Tibial nerve (tissue), 4 donors: ENCODE measurements around the gene HMGCL. TPM values are rescaled to one million over a fixed set of nuclear protein-coding genes. Genes with fewer than 3 reads are reported as not detected.

Source experiments
- DNase-seq, 2 donors: peaks; one replicate each; pipeline ENCODE4 v3.0.0-alpha.2; 2019; ENCODE audit warnings: low spot score in 2 of 2
- H3K27ac ChIP-seq, 4 donors: fragments of 200-600 bp; sonication (generic) in 3 of 4; one replicate each; pipeline ENCODE4 v1.5.1; 2017 to 2019; ENCODE audit warnings: mild to moderate bottlenecking in 1 of 4
- H3K27me3 ChIP-seq, 2 donors: fragments of 200-600 bp; sonication (generic) in 1 of 2; one replicate each; pipeline versions ENCODE4 v1.5.1 to v1.6.0; 2017 to 2019
- H3K36me3 ChIP-seq, 3 donors: fragments of 200-600 bp; sonication (generic); one replicate each; pipeline ENCODE4 v1.5.1; 2018 to 2019
- H3K4me1 ChIP-seq, 4 donors: fragments of 200-600 bp; sonication (generic) in 3 of 4; one replicate each; pipeline ENCODE4 v1.5.1; 2017 to 2019
- H3K4me3 ChIP-seq, 4 donors: fragments of 200-600 bp; sonication (generic) in 3 of 4; one replicate each; pipeline ENCODE4 v1.5.1; 2017 to 2019; ENCODE audit warnings: mild to moderate bottlenecking in 1 of 4, moderate library complexity in 1 of 4
- H3K9me3 ChIP-seq, 4 donors: fragments of 200-600 bp; sonication (generic) in 3 of 4; one replicate each; pipeline ENCODE4 v1.5.1; 2017 to 2019
- EP300 ChIP-seq, 2 donors: sonication (generic); formaldehyde crosslinking; IDR thresholded peaks; one replicate each; pipeline ENCODE4 v1.6.1; 2017; ENCODE audit warnings: antibody characterized with exemption in 2 of 2, mild to moderate bottlenecking in 1 of 2
- POLR2A ChIP-seq, 2 donors: fragments of 450-650 bp; IDR thresholded peaks; one replicate each; pipeline ENCODE4 v1.6.1; 2017; ENCODE audit warnings: antibody characterized with exemption in 2 of 2, mild to moderate bottlenecking in 2 of 2, moderate library complexity in 2 of 2
- WGBS, 2 donors: methylation state at CpG; one replicate each; pipeline ENCODE4 v1.1.5; 2018; 5-methylcytosine and 5-hydroxymethylcytosine counted together
- total RNA-seq, 4 donors: library from RNA; depleted of rRNA; stranded (reverse); fragments of >200 nt; gene quantifications; one replicate each; pipeline ENCODE4 v1.1.0, GENCODE V29; 2016
- TF ChIP-seq, protein P1 (sequence below), 5 experiments: fragments of 200-600 bp in 3 of 5; fragments of 450-650 bp in 2 of 5; sonication (generic) in 3 of 5; IDR thresholded peaks; one replicate each; pipeline ENCODE4 v1.5.1; 2016 to 2019; ENCODE audit warnings: antibody characterized with exemption in 5 of 5, mild to moderate bottlenecking in 3 of 5, moderate library complexity in 2 of 5

The HMGCL gene
- total RNA-seq, 4 donors from 2014 or later = 38.7 to 53.3 (median 44.3) TPM

DNA sequence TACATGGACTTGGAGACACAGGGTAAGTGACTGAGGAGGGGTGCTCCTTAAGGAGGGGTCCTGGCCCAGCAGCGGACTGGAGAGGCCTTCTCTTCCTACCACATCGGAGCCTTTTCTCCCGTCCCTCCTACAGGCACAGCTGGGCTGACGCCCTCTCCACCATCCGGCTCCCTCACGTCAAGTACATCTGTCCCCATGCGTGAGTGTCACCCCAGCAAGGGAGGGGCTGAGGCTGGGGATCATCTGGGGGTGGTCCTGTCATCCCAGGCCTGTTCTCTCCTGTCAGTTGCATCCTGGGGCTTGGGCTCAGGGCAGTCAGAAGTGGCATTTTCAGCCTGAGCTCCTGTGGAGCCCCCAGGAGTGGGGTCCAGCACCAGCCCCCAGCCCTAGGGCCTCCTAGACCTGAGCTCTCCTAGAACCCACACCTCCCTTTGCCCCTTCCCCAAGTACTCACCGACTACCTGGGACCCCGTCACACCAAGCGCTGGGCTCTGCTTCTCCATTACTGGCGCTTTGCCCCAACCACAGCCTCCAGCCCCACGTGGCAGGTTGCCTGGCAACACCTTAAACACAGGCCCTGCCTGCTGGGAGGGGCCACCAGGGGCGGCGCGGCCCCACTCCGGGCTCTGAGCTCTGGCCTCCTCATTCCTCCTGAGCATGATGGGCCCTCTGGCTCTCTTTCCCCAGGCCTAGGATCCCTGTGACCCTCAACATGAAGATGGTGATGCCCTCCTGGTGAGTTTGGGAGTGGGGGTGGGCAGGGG is 32.0 kb downstream of the HMGCL start:
- 68 to 73% methylated on average over 15 of the region's 16 CpGs for WGBS, 2 donors
- peaks cover 0 to 65% (median 8%) of the 10 kb centered on the region in 3 donors for H3K36me3 ChIP-seq
- DNase-seq = no peak
- H3K9me3 ChIP-seq = no peaks in the 10 kb centered on the region
- H3K4me3 ChIP-seq = no peak overlapping the region
- TF ChIP-seq POLR2A (IDR thresholded peaks at IDR 0.05) = no peak
- TF ChIP-seq, protein P1, sequence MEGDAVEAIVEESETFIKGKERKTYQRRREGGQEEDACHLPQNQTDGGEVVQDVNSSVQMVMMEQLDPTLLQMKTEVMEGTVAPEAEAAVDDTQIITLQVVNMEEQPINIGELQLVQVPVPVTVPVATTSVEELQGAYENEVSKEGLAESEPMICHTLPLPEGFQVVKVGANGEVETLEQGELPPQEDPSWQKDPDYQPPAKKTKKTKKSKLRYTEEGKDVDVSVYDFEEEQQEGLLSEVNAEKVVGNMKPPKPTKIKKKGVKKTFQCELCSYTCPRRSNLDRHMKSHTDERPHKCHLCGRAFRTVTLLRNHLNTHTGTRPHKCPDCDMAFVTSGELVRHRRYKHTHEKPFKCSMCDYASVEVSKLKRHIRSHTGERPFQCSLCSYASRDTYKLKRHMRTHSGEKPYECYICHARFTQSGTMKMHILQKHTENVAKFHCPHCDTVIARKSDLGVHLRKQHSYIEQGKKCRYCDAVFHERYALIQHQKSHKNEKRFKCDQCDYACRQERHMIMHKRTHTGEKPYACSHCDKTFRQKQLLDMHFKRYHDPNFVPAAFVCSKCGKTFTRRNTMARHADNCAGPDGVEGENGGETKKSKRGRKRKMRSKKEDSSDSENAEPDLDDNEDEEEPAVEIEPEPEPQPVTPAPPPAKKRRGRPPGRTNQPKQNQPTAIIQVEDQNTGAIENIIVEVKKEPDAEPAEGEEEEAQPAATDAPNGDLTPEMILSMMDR (IDR thresholded peaks at IDR 0.05) = no peak
- TF ChIP-seq EP300 (IDR thresholded peaks at IDR 0.05) = no peak
- peak overlapping the region in 2 of 4 donors; percentile 34 to 91 for H3K27ac ChIP-seq
- H3K4me1 ChIP-seq = peaks cover 0 to 45% (median 19%) of the 10 kb centered on the region in 4 donors
- H3K27me3 ChIP-seq = no peaks in the 10 kb centered on the region

DNA sequence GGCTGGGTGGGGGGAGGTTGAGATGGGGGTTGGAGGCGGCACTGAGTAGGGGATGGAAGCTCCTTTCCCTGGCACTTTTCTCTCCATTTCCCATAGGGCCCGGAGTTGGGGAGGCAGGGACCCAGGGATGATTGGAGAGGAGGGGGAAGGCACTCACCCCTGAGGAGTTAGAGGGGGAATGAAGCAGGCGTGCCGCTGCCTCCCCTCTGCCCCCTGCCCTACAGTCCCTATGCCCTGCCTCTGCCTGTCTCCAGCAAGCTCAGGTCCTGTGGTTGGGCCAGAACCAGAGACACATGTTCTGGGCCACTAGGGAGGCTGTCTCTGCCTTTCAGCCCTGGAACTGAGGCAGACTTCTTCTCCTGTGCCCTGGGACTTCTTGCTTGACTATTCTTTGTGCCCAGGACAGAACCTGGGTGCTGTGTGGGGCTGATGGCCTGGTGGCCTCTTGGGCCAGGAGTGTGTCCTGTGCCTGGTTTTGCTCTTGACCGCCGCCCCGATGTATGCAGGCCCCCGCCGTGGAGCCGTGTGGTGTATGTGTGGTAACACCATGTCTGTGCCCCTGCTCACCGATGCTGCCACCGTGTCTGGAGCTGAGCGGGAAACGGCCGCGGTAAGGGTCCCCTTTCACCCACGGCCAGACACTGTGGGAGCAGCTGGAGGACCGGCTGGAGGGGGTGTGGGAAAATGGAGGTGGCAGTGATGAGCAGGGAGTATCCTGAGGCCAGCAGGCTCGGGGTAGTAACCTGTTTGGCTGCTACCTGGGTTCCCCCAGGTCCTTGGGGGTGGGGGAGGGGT is 32.9 kb downstream of the HMGCL start:
- Histone ChIP-seq H3K27me3 (no peaks in the 10 kb centered on the region), H3K4me1 (peaks cover 0 to 45% (median 19%) of the 10 kb centered on the region in 4 donors), H3K4me3 (peak overlapping the region in 3 of 4 donors; percentile 50 to 91 (median 65)), H3K9me3 (no peaks in the 10 kb centered on the region), H3K27ac (peak overlapping the region in 2 of 4 donors; percentile 85 to 91), H3K36me3 (peaks cover 0 to 65% (median 8%) of the 10 kb centered on the region in 3 donors)
- 39 to 56% methylated on average over 6 to 19 of the region's 19 CpGs for WGBS, 2 donors
- TF ChIP-seq, protein P1 (IDR thresholded peaks at IDR 0.05) = no peak
- no peak for TF ChIP-seq EP300 (IDR thresholded peaks at IDR 0.05)
- TF ChIP-seq POLR2A (IDR thresholded peaks at IDR 0.05) = no peak
- no peak for DNase-seq

DNA sequence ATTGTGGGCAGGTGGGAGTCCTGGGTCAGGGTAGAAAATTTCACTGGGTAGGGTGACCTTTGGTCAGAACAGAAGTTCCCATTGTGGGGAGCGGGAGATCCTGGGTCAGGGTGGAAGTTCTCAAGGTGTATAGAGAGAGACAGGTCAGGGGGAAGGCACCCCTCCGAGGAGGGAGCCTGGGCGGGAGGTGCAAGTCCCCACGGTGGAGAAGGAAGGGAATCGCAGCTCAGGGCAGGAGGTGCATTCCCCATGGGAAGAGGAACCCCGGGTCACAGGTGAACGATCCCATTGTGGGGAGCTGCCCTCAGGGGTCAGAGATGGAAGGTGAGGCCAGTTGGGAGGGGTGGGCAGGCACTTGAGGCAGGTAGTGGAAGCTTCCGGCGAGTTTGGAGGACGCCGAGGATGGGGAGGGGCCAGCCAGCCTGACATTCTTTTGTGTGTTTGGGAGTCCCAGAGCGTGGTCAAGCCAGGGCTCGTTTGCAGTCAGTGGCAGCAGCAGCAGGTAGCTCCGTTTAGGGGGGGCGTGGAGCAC is 33.6 kb downstream of the HMGCL start:
- peak overlapping the region; percentile 50 to 92 (median 78) for H3K4me3 ChIP-seq
- no peaks in the 10 kb centered on the region for H3K27me3 ChIP-seq
- DNase-seq = no peak
- H3K9me3 ChIP-seq = no peaks in the 10 kb centered on the region
- H3K36me3 ChIP-seq = peaks cover 0 to 65% (median 8%) of the 10 kb centered on the region in 3 donors
- WGBS, 2 donors = 1% methylated on average over 15 of the region's 15 CpGs
- H3K4me1 ChIP-seq = peaks cover 0 to 45% (median 19%) of the 10 kb centered on the region in 4 donors
- TF ChIP-seq, protein P1 (IDR thresholded peaks at IDR 0.05) = no peak
- TF ChIP-seq EP300 (IDR thresholded peaks at IDR 0.05) (no peak), POLR2A (IDR thresholded peaks at IDR 0.05) (no peak)
- peak overlapping the region; percentile 24 to 91 (median 82) for H3K27ac ChIP-seq

DNA sequence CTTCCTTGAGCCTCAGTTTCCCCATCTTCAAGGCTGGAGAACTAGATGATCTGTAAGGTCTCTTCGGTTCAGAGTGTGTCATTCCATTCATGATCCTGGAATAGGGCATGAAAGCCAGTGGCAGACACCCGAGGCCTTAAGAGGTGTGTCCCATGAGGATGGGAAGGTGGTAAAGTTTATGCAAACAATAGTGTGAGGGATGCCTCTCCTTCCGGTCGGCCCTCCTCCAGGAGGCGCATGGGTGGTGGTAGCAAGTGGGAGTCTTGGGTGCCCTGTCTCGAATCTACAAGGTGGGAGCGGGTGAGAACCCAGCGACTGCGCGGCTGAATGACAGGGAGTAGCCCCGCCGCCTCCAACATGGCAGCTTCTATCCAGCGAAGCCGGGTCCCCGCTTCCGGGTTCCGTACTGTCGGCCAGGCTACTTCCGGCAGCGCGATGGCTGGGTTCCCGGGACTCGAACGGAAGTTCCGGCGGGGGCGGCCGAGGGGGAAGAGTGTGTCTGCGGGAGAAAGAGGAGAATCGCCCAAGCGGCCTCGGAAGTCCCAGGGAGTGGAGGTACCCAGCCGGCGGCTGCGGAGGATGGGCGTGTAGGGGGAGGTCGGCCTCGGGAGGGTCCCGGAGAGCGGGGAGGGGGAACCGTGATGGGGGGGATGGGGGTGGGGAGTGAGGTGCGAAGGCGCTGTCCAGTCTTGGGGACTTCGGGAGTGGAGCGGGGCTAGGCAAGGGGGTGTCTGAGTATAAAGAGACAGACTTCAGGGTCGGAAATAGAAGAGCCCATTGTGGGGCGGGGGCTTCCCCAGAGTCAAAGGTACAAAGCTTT is 34.3 kb downstream of the HMGCL start, which contains the start of gene LYPLA2:
TSS of gene LYPLA2 (plus strand) at position 450 of the 820 bp plus-strand sequence. CDS start 1,538 bp downstream, outside the sequence.
- Histone ChIP-seq H3K27ac (peak within 1 kb of the TSS; percentile 24 to 91 (median 82)), H3K4me1 (peaks cover 0 to 45% (median 19%) of the 10 kb centered on the region in 4 donors)

More for the DNA sequence above, 34.3 kb downstream of the HMGCL start, which contains the start of gene LYPLA2:
- DNase-seq = peak; percentile 87 to 92
- H3K9me3 ChIP-seq = no peaks in the 10 kb centered on the region
- H3K4me3 ChIP-seq = peak within 1 kb of the TSS; percentile 50 to 92 (median 78)
- H3K27me3 ChIP-seq = no peaks in the 10 kb centered on the region
- H3K36me3 ChIP-seq = peaks cover 0 to 65% (median 10%) of the 10 kb centered on the region in 3 donors
- WGBS, 2 donors = 2% methylated on average over 39 to 46 of the region's 47 CpGs
- peak; percentile 77 to 88 for TF ChIP-seq EP300 (IDR thresholded peaks at IDR 0.05)
- peak in 1 of 2 donors; percentile 50 for TF ChIP-seq POLR2A (IDR thresholded peaks at IDR 0.05)
- TF ChIP-seq, protein P1 (IDR thresholded peaks at IDR 0.05) = peak in 1 of 5 experiments; percentile 21
